Ascending aorta (tissue), 2 donors: ENCODE measurements around the gene ANLN. TPM values are rescaled to one million over a fixed set of nuclear protein-coding genes. Genes with fewer than 3 reads are reported as not detected.

Source experiments
- DNase-seq, 2 donors: peaks; one replicate each; pipeline ENCODE4 v3.0.0-alpha.2; 2019; ENCODE audit warnings: low spot score in 2 of 2
- H3K27ac ChIP-seq, 2 donors: fragments of 200-600 bp; sonication (generic); one replicate each; pipeline ENCODE4 v1.5.1; 2016 to 2017; ENCODE audit warnings: mild to moderate bottlenecking in 1 of 2
- H3K27me3 ChIP-seq: fragments of 200-600 bp; sonication (generic); one replicate; pipeline ENCODE4 v1.5.1; 2017
- H3K36me3 ChIP-seq, 2 donors: fragments of 200-600 bp; sonication (generic); one replicate each; pipeline ENCODE4 v1.5.1; 2016
- H3K4me1 ChIP-seq, 2 donors: fragments of 200-600 bp; sonication (generic); one replicate each; pipeline ENCODE4 v1.5.1; 2016 to 2017; ENCODE audit warnings: mild to moderate bottlenecking in 1 of 2
- H3K4me3 ChIP-seq, 2 donors: fragments of 200-600 bp; sonication (generic); one replicate each; pipeline ENCODE4 v1.5.1; 2016 to 2017; ENCODE audit warnings: mild to moderate bottlenecking in 1 of 2
- H3K9me3 ChIP-seq, 2 donors: fragments of 200-600 bp; sonication (generic); one replicate each; pipeline ENCODE4 v1.5.1; 2016
- intact Hi-C: fragments of 100-400 bp; cut with DNase I; formaldehyde crosslinking; loops from one replicate; pipeline ENCODE4 v1.15.1; 2023
- total RNA-seq: library from RNA; depleted of rRNA; stranded (reverse); fragments of >200 nt; gene quantifications from one replicate; pipeline ENCODE4 v1.1.0, GENCODE V29; 2016
- TF ChIP-seq, protein P1 (sequence below), 3 experiments: fragments of 200-600 bp in 2 of 3; fragments of 450-650 bp in 1 of 3; sonication (generic) in 2 of 3; IDR thresholded peaks; one replicate each; pipeline ENCODE4 v1.5.1; 2016 to 2019; ENCODE audit warnings: antibody characterized with exemption in 3 of 3, mild to moderate bottlenecking in 1 of 3, moderate library complexity in 1 of 3

ANLN gene
- total RNA-seq, 1 donor from 2014 or later, result 1.8 TPM

DNA sequence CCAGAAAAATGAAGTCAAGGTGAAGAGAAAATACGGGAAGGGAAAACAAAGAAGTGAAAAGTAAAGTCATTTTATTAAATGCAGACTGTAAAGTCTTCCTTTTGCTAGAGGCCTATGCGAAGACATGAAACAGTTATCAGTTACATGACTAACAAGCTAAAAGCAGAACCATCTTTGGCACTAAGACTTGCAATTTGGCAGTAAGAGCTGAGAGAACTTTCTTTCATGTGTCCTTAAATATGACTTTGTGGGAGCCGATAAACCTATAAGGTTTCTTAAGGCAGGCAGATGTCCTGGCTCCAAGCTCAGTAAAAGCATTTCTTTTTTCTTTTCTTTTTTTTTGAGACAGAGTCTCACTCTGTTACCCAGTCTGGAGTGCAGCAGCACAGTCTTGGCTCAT is 10.4 kb downstream of the ANLN start:
- no peaks in the 10 kb centered on the region for H3K9me3 ChIP-seq
- H3K27me3 ChIP-seq, result no peaks in the 10 kb centered on the region
- H3K4me1 ChIP-seq, result no peaks in the 10 kb centered on the region
- no peak for DNase-seq
- no peaks in the 10 kb centered on the region for H3K36me3 ChIP-seq
- TF ChIP-seq, protein P1, sequence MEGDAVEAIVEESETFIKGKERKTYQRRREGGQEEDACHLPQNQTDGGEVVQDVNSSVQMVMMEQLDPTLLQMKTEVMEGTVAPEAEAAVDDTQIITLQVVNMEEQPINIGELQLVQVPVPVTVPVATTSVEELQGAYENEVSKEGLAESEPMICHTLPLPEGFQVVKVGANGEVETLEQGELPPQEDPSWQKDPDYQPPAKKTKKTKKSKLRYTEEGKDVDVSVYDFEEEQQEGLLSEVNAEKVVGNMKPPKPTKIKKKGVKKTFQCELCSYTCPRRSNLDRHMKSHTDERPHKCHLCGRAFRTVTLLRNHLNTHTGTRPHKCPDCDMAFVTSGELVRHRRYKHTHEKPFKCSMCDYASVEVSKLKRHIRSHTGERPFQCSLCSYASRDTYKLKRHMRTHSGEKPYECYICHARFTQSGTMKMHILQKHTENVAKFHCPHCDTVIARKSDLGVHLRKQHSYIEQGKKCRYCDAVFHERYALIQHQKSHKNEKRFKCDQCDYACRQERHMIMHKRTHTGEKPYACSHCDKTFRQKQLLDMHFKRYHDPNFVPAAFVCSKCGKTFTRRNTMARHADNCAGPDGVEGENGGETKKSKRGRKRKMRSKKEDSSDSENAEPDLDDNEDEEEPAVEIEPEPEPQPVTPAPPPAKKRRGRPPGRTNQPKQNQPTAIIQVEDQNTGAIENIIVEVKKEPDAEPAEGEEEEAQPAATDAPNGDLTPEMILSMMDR (IDR thresholded peaks at IDR 0.05), result no peak
- H3K27ac ChIP-seq, result no peak overlapping the region
- intact Hi-C loops, result no loop called here
- H3K4me3 ChIP-seq, result no peak overlapping the region

GRCh38 chr7:36400606-36401005 is 10.9 kb downstream of the ANLN start:
- Histone ChIP-seq H3K27me3 (no peaks in the 10 kb centered on the region), H3K27ac (no peak overlapping the region), H3K4me1 (no peaks in the 10 kb centered on the region), H3K9me3 (no peaks in the 10 kb centered on the region), H3K36me3 (no peaks in the 10 kb centered on the region), H3K4me3 (no peak overlapping the region)
- DNase-seq, result no peak
- TF ChIP-seq, protein P1 (IDR thresholded peaks at IDR 0.05), result no peak
- intact Hi-C loops, result no loop called here

DNA sequence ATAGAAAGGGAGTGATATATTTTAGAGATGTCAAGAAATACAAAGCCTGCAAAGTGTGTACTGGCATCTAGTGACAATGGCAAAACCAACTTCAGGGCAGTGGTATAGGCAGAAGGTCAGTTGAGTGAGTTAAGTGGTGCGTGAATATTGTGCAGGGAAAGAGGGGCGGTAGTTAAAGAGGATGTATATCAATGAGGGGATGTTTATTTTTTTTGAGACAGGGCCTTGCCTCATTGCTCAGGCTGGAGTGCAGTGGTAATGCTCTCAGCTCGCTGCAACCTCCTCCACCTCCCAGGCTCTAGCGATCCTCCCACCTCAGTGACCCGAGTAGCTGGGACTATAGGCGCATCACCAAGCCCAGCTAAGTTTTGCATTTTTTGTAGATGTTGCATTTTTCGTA is 13.8 kb downstream of the ANLN start:
- intact Hi-C loops, result no loop called here
- H3K4me1 ChIP-seq, result no peaks in the 10 kb centered on the region
- H3K36me3 ChIP-seq, result no peaks in the 10 kb centered on the region
- H3K9me3 ChIP-seq, result no peaks in the 10 kb centered on the region
- no peaks in the 10 kb centered on the region for H3K27me3 ChIP-seq
- no peak for DNase-seq
- H3K4me3 ChIP-seq, result no peak overlapping the region
- TF ChIP-seq, protein P1 (IDR thresholded peaks at IDR 0.05), result no peak
- no peak overlapping the region for H3K27ac ChIP-seq

GRCh38 chr7:36404639-36405408 is 15.2 kb downstream of the ANLN start:
- Histone ChIP-seq H3K27me3 (no peaks in the 10 kb centered on the region), H3K4me1 (no peaks in the 10 kb centered on the region), H3K9me3 (no peaks in the 10 kb centered on the region), H3K27ac (no peak overlapping the region), H3K4me3 (no peak overlapping the region), H3K36me3 (no peaks in the 10 kb centered on the region)
- no peak for DNase-seq
- intact Hi-C loops, result no loop called here
- TF ChIP-seq, protein P1 (IDR thresholded peaks at IDR 0.05), result no peak

DNA sequence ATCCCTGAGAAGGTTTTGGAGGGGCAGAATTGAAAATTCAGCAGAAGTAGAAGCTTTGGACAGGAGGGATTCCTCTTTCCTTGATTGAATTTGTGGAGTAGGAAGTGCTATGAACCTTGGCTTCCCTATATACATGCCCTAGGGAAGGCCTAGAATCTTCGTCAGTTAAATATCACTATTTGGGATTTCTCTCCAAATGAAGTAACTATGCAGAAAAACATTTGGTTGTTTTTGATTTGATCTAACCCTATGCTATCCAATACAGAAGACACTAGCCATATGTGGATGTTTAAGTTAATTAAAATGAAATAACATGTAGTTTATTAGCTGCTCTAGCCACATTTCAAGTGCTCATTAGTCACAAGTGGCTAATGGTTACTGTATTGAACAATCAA is 15.7 kb downstream of the ANLN start:
- TF ChIP-seq, protein P1 (IDR thresholded peaks at IDR 0.05), result no peak
- intact Hi-C loops, result no loop called here
- no peak for DNase-seq
- H3K4me3 ChIP-seq, result no peak overlapping the region
- H3K27ac ChIP-seq, result no peak overlapping the region
- H3K9me3 ChIP-seq, result no peaks in the 10 kb centered on the region
- H3K36me3 ChIP-seq, result no peaks in the 10 kb centered on the region
- no peaks in the 10 kb centered on the region for H3K27me3 ChIP-seq
- H3K4me1 ChIP-seq, result no peaks in the 10 kb centered on the region
